Gastrocnemius medialis (tissue), 4 donors: Measurements from ENCODE around the gene SLA2. TPM values are rescaled to one million over a fixed set of nuclear protein-coding genes. Genes with fewer than 3 reads are reported as not detected.
"Not testable (repeated sequence)": the region's sequence is repeated elsewhere in the genome, so short reads cannot be mapped to it uniquely, and the experiment has no call there.

ENCODE experiments used
- ATAC-seq, 2 donors: fragments of 150-250 bp; one replicate each; pipeline ENCODE4 v1.9.1; 2016
- DNase-seq, 2 donors: peaks; one replicate each; pipeline ENCODE4 v3.0.0-alpha.2; 2019
- H3K27ac ChIP-seq, 4 donors: fragments of 200-600 bp; sonication (generic); 1 replicate in 1 of 4; 2 replicates in 3 of 4; pipeline ENCODE4 v1.5.1; 2016 to 2018; ENCODE audit warnings: mild to moderate bottlenecking in 2 of 4, moderate library complexity in 1 of 4
- H3K27me3 ChIP-seq, 3 donors: fragments of 200-600 bp; sonication (generic) in 2 of 3; 1 replicate in 1 of 3; 2 replicates in 2 of 3; pipeline versions ENCODE4 v1.5.1 to v1.6.0; 2016 to 2019; ENCODE audit warnings: mild to moderate bottlenecking in 1 of 3, moderate library complexity in 1 of 3
- H3K36me3 ChIP-seq, 2 donors: fragments of 200-600 bp; sonication (generic) in 1 of 2; one replicate each; pipeline ENCODE4 v1.5.1; 2017 to 2018
- H3K4me1 ChIP-seq, 2 donors: fragments of 200-600 bp; sonication (generic) in 1 of 2; one replicate each; pipeline ENCODE4 v1.5.1; 2016 to 2017; ENCODE audit warnings: mild to moderate bottlenecking in 2 of 2
- H3K4me3 ChIP-seq, 4 donors: fragments of 200-600 bp; sonication (generic) in 3 of 4; 1 replicate in 1 of 4; 2 replicates in 3 of 4; pipeline ENCODE4 v1.5.1; 2016 to 2019; ENCODE audit warnings: mild to moderate bottlenecking in 2 of 4
- H3K9me3 ChIP-seq, 3 donors: fragments of 200-600 bp; sonication (generic) in 2 of 3; 1 replicate in 1 of 3; 2 replicates in 2 of 3; pipeline ENCODE4 v1.5.1; 2016 to 2019
- POLR2A ChIP-seq, 2 donors: fragments of 450-650 bp; IDR thresholded peaks; one replicate each; pipeline ENCODE4 v1.6.1; 2017; ENCODE audit warnings: antibody characterized with exemption in 2 of 2, mild to moderate bottlenecking in 2 of 2, moderate library complexity in 2 of 2
- in situ Hi-C, 4 donors: fragments of 200-750 bp; cut with MboI; loops; one replicate each; pipeline versions ENCODE4 v1.15.0 to v1.8.0; 2017; ENCODE audit warnings: low sequenced_read_pairs in 4 of 4
- intact Hi-C: fragments of 100-400 bp; cut with DNase I; formaldehyde crosslinking; loops from one replicate; pipeline ENCODE4 v1.15.1; 2023; ENCODE audit warnings: low total_unique reads
- total RNA-seq, 4 donors: library from RNA; depleted of rRNA; stranded (reverse); fragments of >200 nt; gene quantifications; one replicate each; pipeline versions ENCODE4 v1.1.0 to v1.2.3, GENCODE V29; 2016
- TF ChIP-seq, protein P1 (sequence below), 5 experiments: fragments of 450-650 bp in 3 of 5; fragments of 200-600 bp in 2 of 5; sonication (generic) in 2 of 5; IDR thresholded peaks in 4 of 5; conservative IDR thresholded peaks in 1 of 5; 1 replicate in 4 of 5; 2 replicates in 1 of 5; pipeline ENCODE4 v1.5.1; 2016 to 2019; ENCODE audit warnings: antibody characterized with exemption in 5 of 5, mild to moderate bottlenecking in 3 of 5, moderate library complexity in 3 of 5

SLA2 gene
- total RNA-seq, 4 donors from 2014 or later, result not detected

DNA sequence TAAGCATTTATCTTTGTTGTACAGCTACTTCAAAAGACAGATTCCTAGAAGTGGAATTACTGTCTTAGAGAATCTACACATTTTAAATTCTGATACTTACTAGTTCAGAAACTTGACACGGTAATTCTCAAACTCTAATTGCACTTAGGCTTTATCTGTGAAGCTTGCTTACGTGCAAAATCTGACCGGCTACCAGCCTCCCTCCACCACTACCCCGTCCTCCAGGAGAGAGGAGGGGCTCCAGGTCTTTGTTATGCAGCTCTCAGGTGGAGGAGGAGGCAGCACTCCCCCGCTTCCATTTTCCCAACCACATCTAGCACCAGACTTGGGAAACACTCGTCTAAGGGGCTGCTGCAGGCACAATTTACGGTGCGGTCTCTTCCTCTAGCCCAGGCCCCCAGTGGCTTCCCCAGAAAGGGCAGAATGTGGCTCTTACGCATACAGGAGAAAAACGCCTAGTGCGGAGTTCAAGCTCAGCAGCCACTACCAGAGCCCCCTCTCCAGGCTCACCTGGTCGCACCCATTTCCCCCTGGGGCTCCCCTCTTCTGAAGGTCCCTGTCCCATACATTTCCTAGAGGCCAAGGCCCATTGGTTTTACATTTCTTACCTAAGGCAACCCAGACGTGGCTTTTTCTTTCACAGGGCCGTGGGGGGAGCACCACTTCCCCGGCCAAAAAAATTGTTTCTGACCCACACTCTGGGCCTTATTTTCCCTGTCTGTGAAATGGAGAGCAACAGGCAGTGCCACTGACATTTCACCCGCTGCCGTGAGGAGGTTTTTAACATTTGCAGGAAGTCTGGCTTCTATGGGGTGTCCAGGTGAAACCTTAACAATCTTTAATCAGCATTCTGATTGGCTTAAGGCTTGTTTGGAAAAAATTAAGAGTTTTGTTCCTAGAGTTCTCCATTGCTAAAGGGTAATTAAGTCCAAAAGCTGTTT, 74.2 kb downstream of the SLA2 start:
- peaks cover 7 to 18% of the 10 kb centered on the region in 2 donors for H3K4me1 ChIP-seq
- H3K27ac ChIP-seq, result peak overlapping the region; percentile 69 to 83 (median 75)
- DNase-seq, result no peak
- in situ Hi-C loops, result no loop called here
- intact Hi-C loops, result no loop called here
- no peaks in the 10 kb centered on the region for H3K9me3 ChIP-seq
- ATAC-seq, result no peak
- no peak for TF ChIP-seq POLR2A (IDR thresholded peaks at IDR 0.05)
- TF ChIP-seq, protein P1, sequence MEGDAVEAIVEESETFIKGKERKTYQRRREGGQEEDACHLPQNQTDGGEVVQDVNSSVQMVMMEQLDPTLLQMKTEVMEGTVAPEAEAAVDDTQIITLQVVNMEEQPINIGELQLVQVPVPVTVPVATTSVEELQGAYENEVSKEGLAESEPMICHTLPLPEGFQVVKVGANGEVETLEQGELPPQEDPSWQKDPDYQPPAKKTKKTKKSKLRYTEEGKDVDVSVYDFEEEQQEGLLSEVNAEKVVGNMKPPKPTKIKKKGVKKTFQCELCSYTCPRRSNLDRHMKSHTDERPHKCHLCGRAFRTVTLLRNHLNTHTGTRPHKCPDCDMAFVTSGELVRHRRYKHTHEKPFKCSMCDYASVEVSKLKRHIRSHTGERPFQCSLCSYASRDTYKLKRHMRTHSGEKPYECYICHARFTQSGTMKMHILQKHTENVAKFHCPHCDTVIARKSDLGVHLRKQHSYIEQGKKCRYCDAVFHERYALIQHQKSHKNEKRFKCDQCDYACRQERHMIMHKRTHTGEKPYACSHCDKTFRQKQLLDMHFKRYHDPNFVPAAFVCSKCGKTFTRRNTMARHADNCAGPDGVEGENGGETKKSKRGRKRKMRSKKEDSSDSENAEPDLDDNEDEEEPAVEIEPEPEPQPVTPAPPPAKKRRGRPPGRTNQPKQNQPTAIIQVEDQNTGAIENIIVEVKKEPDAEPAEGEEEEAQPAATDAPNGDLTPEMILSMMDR (IDR thresholded peaks at IDR 0.05 in 4 of 5, conservative IDR thresholded peaks at IDR 0.05 in 1 of 5), result no peak
- H3K36me3 ChIP-seq, result no peaks in the 10 kb centered on the region
- H3K4me3 ChIP-seq, result no peak overlapping the region
- H3K27me3 ChIP-seq, result peaks cover 10 to 19% (median 16%) of the 10 kb centered on the region in 3 donors

DNA sequence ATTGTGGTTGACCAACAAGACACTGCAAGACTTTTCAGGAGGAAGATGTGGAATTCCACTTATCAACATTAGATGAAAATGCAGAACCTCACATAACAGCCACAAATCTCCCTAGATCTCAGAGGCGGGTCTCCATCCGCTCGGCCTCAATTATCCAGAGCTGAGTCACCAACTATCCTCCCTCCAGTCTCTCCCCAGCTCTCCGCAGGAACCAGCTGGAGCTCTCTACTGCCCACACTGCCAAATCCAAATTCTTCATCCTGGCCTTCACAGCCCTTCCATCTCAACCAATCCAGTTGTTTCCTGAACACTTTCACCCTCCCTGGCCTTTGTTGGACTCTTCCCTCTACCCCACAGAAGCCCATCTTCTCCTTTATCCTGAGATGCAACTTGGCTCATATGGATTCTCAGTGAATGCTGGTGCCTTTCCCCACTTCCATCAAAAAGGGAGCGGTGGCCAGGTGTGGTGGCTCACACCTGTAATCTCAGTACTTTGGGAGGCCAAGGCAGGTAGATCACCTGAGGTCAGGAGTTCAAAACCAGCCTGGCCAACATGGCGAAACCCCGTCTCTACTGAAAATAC, 76.1 kb downstream of the SLA2 start:
- no peak for TF ChIP-seq POLR2A (IDR thresholded peaks at IDR 0.05)
- TF ChIP-seq, protein P1 (IDR thresholded peaks at IDR 0.05 in 4 of 5, conservative IDR thresholded peaks at IDR 0.05 in 1 of 5), result no peak
- peaks cover 0 to 12% of the 10 kb centered on the region in 2 donors for H3K4me1 ChIP-seq
- intact Hi-C loops (no loop called here), in situ Hi-C loops (no loop called here)
- peaks cover 0 to 4% (median 0%) of the 10 kb centered on the region in 3 donors for H3K9me3 ChIP-seq
- DNase-seq (no peak), ATAC-seq (no peak)
- H3K4me3 ChIP-seq, result no peak overlapping the region
- no peaks in the 10 kb centered on the region for H3K36me3 ChIP-seq
- H3K27ac ChIP-seq, result no peak overlapping the region
- peaks cover 6 to 13% (median 13%) of the 10 kb centered on the region in 3 donors for H3K27me3 ChIP-seq

GRCh38 chr20:36565520-36565919, 80.5 kb downstream of the SLA2 start:
- no peaks in the 10 kb centered on the region for H3K4me1 ChIP-seq
- in situ Hi-C loops, result no loop called here
- no peak overlapping the region for H3K27ac ChIP-seq

GRCh38 chr20:36564726-36565121, 81.3 kb downstream of the SLA2 start:
- intact Hi-C loops, H3K27ac ChIP-seq, ATAC-seq, H3K36me3 ChIP-seq, in situ Hi-C loops, H3K9me3 ChIP-seq, H3K27me3 ChIP-seq, DNase-seq, H3K4me3 ChIP-seq, H3K4me1 ChIP-seq: not testable (repeated sequence)

More at GRCh38 chr20:36565520-36565919, 80.5 kb downstream of the SLA2 start:
- peaks cover 0 to 4% (median 0%) of the 10 kb centered on the region in 3 donors for H3K9me3 ChIP-seq
- no peaks in the 10 kb centered on the region for H3K36me3 ChIP-seq
- no peaks in the 10 kb centered on the region for H3K27me3 ChIP-seq
- H3K4me3 ChIP-seq, result no peak overlapping the region
- intact Hi-C loops, result no loop called here
- ATAC-seq (no peak), DNase-seq (no peak)
- TF ChIP-seq, protein P1 (IDR thresholded peaks at IDR 0.05 in 4 of 5, conservative IDR thresholded peaks at IDR 0.05 in 1 of 5), result no peak
- TF ChIP-seq POLR2A (IDR thresholded peaks at IDR 0.05), result no peak

GRCh38 chr20:36564078-36564725, 81.8 kb downstream of the SLA2 start:
- intact Hi-C loops, H3K4me3 ChIP-seq, H3K27ac ChIP-seq, H3K9me3 ChIP-seq, in situ Hi-C loops, H3K4me1 ChIP-seq, DNase-seq, H3K27me3 ChIP-seq, ATAC-seq, H3K36me3 ChIP-seq: not testable (repeated sequence)
